Measurements from ENCODE around the gene C2CD4A. TPM values are rescaled to one million over a fixed set of nuclear protein-coding genes. Genes with fewer than 3 reads are reported as not detected.

The C2CD4A gene
- total and polyA plus RNA-seq, 4 donors = under 0.01 to 0.02 TPM; not detected in 2

- TF ChIP-seq MAX (IDR thresholded peaks at IDR 0.05) = peak; percentile 40
- no peak for TF ChIP-seq NR2F2 (IDR thresholded peaks at IDR 0.05)
- peak; percentile 43 to 51 for TF ChIP-seq RXRA (IDR thresholded peaks at IDR 0.05)
- peak; percentile 34 to 67 for TF ChIP-seq RAD21 (IDR thresholded peaks at IDR 0.05)
- peak; percentile 23 to 34 for TF ChIP-seq HNF4A (conservative IDR thresholded peaks at IDR 0.05)
These were observed 6.5 kb upstream of the C2CD4A start, which contains the start of gene VPS13C (continued) for GRCh38 chr15:62060113-62060895.

DNA sequence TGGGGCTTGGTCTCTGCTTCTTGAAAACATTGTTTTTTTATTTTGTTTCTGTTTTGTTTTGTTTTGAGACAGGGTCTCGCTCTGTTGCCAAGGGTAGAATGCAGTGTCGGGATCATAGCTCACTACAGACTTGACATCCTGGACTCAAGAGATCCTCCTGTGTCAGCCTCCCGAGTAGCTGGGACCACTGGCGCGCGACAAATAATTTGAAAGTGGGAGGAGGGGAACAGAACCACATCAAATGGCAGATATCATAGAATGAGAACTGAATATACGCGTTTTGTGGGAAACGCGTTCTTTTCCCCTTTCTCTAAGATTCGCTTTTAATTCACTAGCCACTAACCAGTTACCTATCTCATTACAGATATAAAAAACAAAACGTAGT, 5.9 kb upstream of the C2CD4A start:
- Histone ChIP-seq H3K4me1 (ENCODE audit: control insufficient read depth in 4 of 4, insufficient read depth in 4 of 4, low read length in 3 of 4) (peaks cover 0 to 15% (median 2%) of the 10 kb centered on the region in 4 donors), H3K27me3 (ENCODE audit: control insufficient read depth in 4 of 4, insufficient read depth in 4 of 4, low read length in 3 of 4) (no peaks in the 10 kb centered on the region)
- 18% methylated on average over 12 of the region's 12 CpGs for WGBS

GRCh38 chr15:62063825-62064635, 2.7 kb upstream of the C2CD4A start:
- no peak overlapping the region for H3K27ac ChIP-seq (ENCODE audit: low read depth in 1 of 2, low read length in 2 of 2)
- H3K27me3 ChIP-seq (ENCODE audit: control insufficient read depth in 4 of 4, insufficient read depth in 4 of 4, low read length in 3 of 4) = no peaks in the 10 kb centered on the region
- H3K9me3 ChIP-seq (ENCODE audit: control insufficient read depth in 4 of 4, low read length in 3 of 4) = no peaks in the 10 kb centered on the region
- WGBS = 86% methylated on average over 6 of the region's 6 CpGs
- H3K4me3 ChIP-seq (ENCODE audit: low read depth in 1 of 3, low read length in 3 of 3) = no peak overlapping the region
- DNase-seq (ENCODE audit: low spot score) = no peak
- H3K4me1 ChIP-seq (ENCODE audit: control insufficient read depth in 4 of 4, insufficient read depth in 4 of 4, low read length in 3 of 4) = peaks cover 8 to 36% (median 16%) of the 10 kb centered on the region in 4 donors
- H3K9ac ChIP-seq (ENCODE audit: low read depth in 1 of 2, low read length in 2 of 2) = no peak overlapping the region
- no peaks in the 10 kb centered on the region for H3K36me3 ChIP-seq (ENCODE audit: control insufficient read depth in 4 of 4, insufficient read depth in 3 of 4, low read depth in 1 of 4, low read length in 3 of 4)
- TF ChIP-seq RAD21 (IDR thresholded peaks at IDR 0.05) (no peak), TAF1 (conservative IDR thresholded peaks at IDR 0.05) (no peak), NR2F2 (IDR thresholded peaks at IDR 0.05) (no peak), YY1 (IDR thresholded peaks at IDR 0.05) (no peak), GABPA (IDR thresholded peaks at IDR 0.05 in 1 of 2, conservative IDR thresholded peaks at IDR 0.05 in 1 of 2) (no peak), EGR1 (IDR thresholded peaks at IDR 0.05; ENCODE audit: low read depth in 2 of 2) (no peak)
- TF ChIP-seq, protein P1, sequence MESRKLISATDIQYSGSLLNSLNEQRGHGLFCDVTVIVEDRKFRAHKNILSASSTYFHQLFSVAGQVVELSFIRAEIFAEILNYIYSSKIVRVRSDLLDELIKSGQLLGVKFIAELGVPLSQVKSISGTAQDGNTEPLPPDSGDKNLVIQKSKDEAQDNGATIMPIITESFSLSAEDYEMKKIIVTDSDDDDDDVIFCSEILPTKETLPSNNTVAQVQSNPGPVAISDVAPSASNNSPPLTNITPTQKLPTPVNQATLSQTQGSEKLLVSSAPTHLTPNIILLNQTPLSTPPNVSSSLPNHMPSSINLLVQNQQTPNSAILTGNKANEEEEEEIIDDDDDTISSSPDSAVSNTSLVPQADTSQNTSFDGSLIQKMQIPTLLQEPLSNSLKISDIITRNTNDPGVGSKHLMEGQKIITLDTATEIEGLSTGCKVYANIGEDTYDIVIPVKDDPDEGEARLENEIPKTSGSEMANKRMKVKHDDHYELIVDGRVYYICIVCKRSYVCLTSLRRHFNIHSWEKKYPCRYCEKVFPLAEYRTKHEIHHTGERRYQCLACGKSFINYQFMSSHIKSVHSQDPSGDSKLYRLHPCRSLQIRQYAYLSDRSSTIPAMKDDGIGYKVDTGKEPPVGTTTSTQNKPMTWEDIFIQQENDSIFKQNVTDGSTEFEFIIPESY (IDR thresholded peaks at IDR 0.05) = no peak

More for the DNA sequence above, 5.9 kb upstream of the C2CD4A start:
- no peaks in the 10 kb centered on the region for H3K36me3 ChIP-seq (ENCODE audit: control insufficient read depth in 4 of 4, insufficient read depth in 3 of 4, low read depth in 1 of 4, low read length in 3 of 4)
- H3K27ac ChIP-seq (ENCODE audit: low read depth in 1 of 2, low read length in 2 of 2) = peak overlapping the region; percentile 94 to 97
- peak overlapping the region; percentile 78 to 79 for H3K9ac ChIP-seq (ENCODE audit: low read depth in 1 of 2, low read length in 2 of 2)
- TF ChIP-seq MAX (IDR thresholded peaks at IDR 0.05) (no peak), HNF4G (IDR thresholded peaks at IDR 0.05) (no peak), TAF1 (conservative IDR thresholded peaks at IDR 0.05) (no peak), GABPA (IDR thresholded peaks at IDR 0.05 in 1 of 2, conservative IDR thresholded peaks at IDR 0.05 in 1 of 2) (no peak), JUND (IDR thresholded peaks at IDR 0.05) (no peak), EGR1 (IDR thresholded peaks at IDR 0.05; ENCODE audit: low read depth in 2 of 2) (no peak), YY1 (IDR thresholded peaks at IDR 0.05) (no peak), HNF4A (conservative IDR thresholded peaks at IDR 0.05) (no peak), FOXA1 (IDR thresholded peaks at IDR 0.05) (no peak), RXRA (IDR thresholded peaks at IDR 0.05) (no peak), SP1 (IDR thresholded peaks at IDR 0.05) (no peak)
- TF ChIP-seq, protein P2, sequence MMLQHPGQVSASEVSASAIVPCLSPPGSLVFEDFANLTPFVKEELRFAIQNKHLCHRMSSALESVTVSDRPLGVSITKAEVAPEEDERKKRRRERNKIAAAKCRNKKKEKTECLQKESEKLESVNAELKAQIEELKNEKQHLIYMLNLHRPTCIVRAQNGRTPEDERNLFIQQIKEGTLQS (IDR thresholded peaks at IDR 0.05) = no peak
- peak overlapping the region; percentile 44 to 93 (median 80) for H3K4me3 ChIP-seq (ENCODE audit: low read depth in 1 of 3, low read length in 3 of 3)
- no peaks in the 10 kb centered on the region for H3K9me3 ChIP-seq (ENCODE audit: control insufficient read depth in 4 of 4, low read length in 3 of 4)
- DNase-seq (ENCODE audit: low spot score) = no peak
